ENCODE results near the gene MRPL28.

DNA sequence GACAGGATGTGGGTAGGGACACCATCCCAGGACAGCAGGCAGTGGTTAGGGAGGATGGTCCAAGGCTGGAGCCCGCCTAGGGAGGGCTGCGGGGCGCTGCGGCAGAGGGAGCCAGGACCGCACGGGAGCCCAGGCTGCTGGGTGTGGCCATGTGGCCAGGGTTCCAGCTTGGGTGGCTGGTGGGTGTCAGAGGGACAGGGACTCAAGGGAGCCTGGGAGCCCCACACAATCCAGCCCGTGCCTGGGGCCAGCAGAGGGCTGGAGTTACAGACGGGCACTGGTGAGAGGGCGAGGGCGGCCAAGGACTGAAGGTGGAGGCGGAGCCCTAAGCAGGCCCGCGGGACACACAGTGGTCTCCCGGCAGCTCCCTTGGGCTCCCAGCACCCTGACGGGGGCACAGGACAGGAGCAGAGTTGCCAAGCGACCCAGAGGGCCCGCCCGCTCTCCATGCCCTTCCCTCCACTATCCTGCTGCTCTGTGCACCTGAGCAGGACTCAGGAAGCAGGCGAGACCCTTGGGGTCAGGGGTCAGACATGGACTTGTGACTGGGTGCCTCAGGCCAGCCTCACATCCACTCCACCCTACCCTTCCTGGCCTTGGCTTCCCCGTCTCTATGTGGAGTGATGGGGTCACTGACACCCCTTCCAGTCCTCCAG lies 7.1 kb downstream of the MRPL28 start:
- TF ChIP-seq, protein P1, sequence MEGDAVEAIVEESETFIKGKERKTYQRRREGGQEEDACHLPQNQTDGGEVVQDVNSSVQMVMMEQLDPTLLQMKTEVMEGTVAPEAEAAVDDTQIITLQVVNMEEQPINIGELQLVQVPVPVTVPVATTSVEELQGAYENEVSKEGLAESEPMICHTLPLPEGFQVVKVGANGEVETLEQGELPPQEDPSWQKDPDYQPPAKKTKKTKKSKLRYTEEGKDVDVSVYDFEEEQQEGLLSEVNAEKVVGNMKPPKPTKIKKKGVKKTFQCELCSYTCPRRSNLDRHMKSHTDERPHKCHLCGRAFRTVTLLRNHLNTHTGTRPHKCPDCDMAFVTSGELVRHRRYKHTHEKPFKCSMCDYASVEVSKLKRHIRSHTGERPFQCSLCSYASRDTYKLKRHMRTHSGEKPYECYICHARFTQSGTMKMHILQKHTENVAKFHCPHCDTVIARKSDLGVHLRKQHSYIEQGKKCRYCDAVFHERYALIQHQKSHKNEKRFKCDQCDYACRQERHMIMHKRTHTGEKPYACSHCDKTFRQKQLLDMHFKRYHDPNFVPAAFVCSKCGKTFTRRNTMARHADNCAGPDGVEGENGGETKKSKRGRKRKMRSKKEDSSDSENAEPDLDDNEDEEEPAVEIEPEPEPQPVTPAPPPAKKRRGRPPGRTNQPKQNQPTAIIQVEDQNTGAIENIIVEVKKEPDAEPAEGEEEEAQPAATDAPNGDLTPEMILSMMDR (conservative IDR thresholded peaks at IDR 0.05 in 1 of 2, IDR thresholded peaks at IDR 0.05 in 1 of 2; ENCODE audit: extremely low read depth in 1 of 2, insufficient read depth in 1 of 2, low read depth in 1 of 2, low read length in 2 of 2), result no peak
- no peak for TF ChIP-seq EZH2 (IDR thresholded peaks at IDR 0.05; ENCODE audit: borderline replicate concordance, low read length)
